ENCODE data around the gene IL17B.

- TF ChIP-seq CTCF (IDR thresholded peaks at IDR 0.05) (no peak), POLR2A (IDR thresholded peaks at IDR 0.05) (no peak)
Measured at GRCh38 chr5:149382517-149383220, 3.6 kb upstream of the IL17B start.

Measured in adrenal gland (tissue), 5 donors.